Myocyte (in vitro differentiated cells): Measurements from ENCODE around the gene FAM98A. TPM values are rescaled to one million over a fixed set of nuclear protein-coding genes. Genes with fewer than 3 reads are reported as not detected.

Source experiments
- total RNA-seq: library from RNA; depleted of rRNA; stranded (reverse); fragments of >200 nt; gene quantifications from 2 replicates; pipeline ENCODE4 v1.2.3, GENCODE V29; 2014

FAM98A gene
- total RNA-seq, 1 donor from 2014 or later = 55.8 TPM

Other genes starting within 250 kb of the FAM98A start
- gene RASGRP3, start 122.7 kb downstream of the FAM98A start, total RNA-seq = 5.2 and 7.8 TPM in 2 replicates